HK-2 (cell line): ENCODE results near the gene GPBAR1.
"Not testable (repeated sequence)": the region's sequence is repeated elsewhere in the genome, so short reads cannot be mapped to it uniquely, and the experiment has no call there.

Experiments
- DNase-seq: peaks from one replicate; pipeline ENCODE4 v3.0.0-alpha.2; 2018; ENCODE audit not compliant: unreplicated experiment

The GPBAR1 gene

GRCh38 chr2:218269900-218270720 is 9.3 kb downstream of the GPBAR1 start, which contains the start of the genes AAMP and PNKD:
Gene AAMP, minus strand, starts transcription at chr2:218270137. Its CDS starts 51 bp downstream, at chr2:218270086.
Gene PNKD, plus strand, starts transcription at chr2:218270519. Its CDS starts 17 bp downstream, at chr2:218270536.
- DNase-seq = peak; percentile 100

- DNase-seq = no peak
These were observed 10.1 kb downstream of the GPBAR1 start for GRCh38 chr2:218270721-218271486.

GRCh38 chr2:218271487-218271797 is 10.6 kb downstream of the GPBAR1 start:
- no peak for DNase-seq

- no peak for DNase-seq
These were observed 11.2 kb downstream of the GPBAR1 start for GRCh38 chr2:218271865-218272530.

GRCh38 chr2:218272531-218273212 is 11.9 kb downstream of the GPBAR1 start:
- peak; percentile 85 for DNase-seq

- not testable (repeated sequence) for DNase-seq
These were observed 12.5 kb downstream of the GPBAR1 start for GRCh38 chr2:218273214-218273907.

GRCh38 chr2:218273908-218274249 is 13.1 kb downstream of the GPBAR1 start:
- DNase-seq = no peak

- DNase-seq = no peak
These were observed 13.8 kb downstream of the GPBAR1 start for GRCh38 chr2:218274586-218274985.

GRCh38 chr2:218275371-218276072 is 14.7 kb downstream of the GPBAR1 start:
- DNase-seq = no peak

- no peak for DNase-seq
These were observed 16.4 kb downstream of the GPBAR1 start for GRCh38 chr2:218276986-218277755.

GRCh38 chr2:218277921-218278320 is 17.1 kb downstream of the GPBAR1 start:
- DNase-seq = no peak

- no peak for DNase-seq
These were observed 17.9 kb downstream of the GPBAR1 start for GRCh38 chr2:218278531-218279360.

GRCh38 chr2:218280260-218280870 is 19.6 kb downstream of the GPBAR1 start:
- DNase-seq = no peak

GRCh38 chr2:218281449-218281848 is 20.6 kb downstream of the GPBAR1 start:
- no peak for DNase-seq

GRCh38 chr2:218282173-218282991 is 21.6 kb downstream of the GPBAR1 start:
- DNase-seq = peak; percentile 77

GRCh38 chr2:218284106-218284811 is 23.4 kb downstream of the GPBAR1 start:
- DNase-seq = peak; percentile 74

- DNase-seq = no peak
These were observed 24.8 kb downstream of the GPBAR1 start for GRCh38 chr2:218285604-218286003.
